HTR-8/SVneo (cell line): ENCODE results near the gene CELSR2.
"Not testable (repeated sequence)": the region's sequence is repeated elsewhere in the genome, so short reads cannot be mapped to it uniquely, and the experiment has no call there.

Experiments
- DNase-seq: peaks from one replicate; pipeline ENCODE4 v3.0.0; 2011; ENCODE audit warnings: low spot score, mixed read lengths; ENCODE audit not compliant: insufficient read length
- FAIRE-seq: peaks from 2 replicates; lab custom pipeline; 2011; peaks lifted over from hg19 to GRCh38; lab: Jason Lieb, UNC

The CELSR2 gene, protein sequence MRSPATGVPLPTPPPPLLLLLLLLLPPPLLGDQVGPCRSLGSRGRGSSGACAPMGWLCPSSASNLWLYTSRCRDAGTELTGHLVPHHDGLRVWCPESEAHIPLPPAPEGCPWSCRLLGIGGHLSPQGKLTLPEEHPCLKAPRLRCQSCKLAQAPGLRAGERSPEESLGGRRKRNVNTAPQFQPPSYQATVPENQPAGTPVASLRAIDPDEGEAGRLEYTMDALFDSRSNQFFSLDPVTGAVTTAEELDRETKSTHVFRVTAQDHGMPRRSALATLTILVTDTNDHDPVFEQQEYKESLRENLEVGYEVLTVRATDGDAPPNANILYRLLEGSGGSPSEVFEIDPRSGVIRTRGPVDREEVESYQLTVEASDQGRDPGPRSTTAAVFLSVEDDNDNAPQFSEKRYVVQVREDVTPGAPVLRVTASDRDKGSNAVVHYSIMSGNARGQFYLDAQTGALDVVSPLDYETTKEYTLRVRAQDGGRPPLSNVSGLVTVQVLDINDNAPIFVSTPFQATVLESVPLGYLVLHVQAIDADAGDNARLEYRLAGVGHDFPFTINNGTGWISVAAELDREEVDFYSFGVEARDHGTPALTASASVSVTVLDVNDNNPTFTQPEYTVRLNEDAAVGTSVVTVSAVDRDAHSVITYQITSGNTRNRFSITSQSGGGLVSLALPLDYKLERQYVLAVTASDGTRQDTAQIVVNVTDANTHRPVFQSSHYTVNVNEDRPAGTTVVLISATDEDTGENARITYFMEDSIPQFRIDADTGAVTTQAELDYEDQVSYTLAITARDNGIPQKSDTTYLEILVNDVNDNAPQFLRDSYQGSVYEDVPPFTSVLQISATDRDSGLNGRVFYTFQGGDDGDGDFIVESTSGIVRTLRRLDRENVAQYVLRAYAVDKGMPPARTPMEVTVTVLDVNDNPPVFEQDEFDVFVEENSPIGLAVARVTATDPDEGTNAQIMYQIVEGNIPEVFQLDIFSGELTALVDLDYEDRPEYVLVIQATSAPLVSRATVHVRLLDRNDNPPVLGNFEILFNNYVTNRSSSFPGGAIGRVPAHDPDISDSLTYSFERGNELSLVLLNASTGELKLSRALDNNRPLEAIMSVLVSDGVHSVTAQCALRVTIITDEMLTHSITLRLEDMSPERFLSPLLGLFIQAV (N-terminal part only)

DNA sequence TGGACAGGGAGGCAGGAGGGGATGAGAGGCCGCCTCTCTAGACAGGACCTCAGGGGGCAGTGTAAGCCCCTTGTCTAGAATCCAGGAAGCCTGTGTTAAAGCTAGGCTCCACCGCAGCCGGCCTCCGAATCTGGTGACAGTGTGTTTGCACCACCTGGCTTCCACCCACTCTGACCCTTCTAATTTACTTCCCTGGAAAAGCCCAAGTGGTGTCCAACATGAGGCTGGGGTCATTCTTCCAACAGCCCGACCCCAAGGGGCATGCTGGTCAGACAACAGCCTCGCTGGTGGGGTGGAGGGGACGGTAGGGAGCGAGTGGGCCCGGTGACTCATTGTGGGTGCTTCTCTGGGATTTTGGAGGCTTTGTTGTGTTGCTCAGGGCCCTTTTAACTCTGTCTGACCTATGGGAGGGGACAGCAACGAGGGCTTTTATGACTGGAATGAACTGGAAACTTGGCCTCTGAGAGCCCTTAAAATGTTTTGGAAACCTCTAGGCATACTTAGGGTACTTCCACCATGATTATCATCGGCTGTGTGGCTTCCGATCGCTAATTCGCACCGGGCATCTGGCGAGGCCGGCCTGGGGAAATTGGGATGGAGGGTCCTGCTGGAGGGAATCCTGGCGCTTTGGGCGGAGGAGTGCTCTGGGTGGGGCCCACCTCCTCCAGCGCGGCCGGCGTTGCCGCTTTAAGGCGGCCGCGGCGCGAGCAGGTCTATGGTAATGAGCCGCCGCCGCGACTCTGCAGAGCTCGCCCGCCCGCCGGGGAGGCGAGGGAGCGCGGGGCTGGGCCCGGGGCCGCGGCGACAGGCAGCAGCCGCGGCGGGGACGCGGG, at the start of gene CELSR2:
Gene CELSR2, plus strand, starts transcription at position 743 of the 833 bp plus-strand sequence. CDS start 541 bp downstream, outside the sequence.
- FAIRE-seq: no peak
- peak; percentile 51 for DNase-seq

DNA sequence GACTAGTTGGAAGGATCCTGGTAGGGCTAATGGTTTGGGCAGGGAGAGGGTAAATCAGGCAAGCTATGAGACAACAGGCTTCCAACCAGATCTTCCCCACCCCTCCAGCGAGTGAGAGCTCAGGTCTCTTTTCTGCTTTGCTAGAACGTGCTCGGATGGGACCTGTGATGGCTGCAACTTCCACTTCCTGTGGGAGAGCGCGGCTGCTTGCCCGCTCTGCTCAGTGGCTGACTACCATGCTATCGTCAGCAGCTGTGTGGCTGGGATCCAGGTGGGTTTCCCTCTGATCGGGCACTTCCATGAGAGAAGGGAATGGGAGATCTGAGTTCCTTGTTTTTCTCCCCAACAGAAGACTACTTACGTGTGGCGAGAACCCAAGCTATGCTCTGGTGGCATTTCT, 49.6 kb upstream of the CELSR2 start:
- FAIRE-seq (no peak), DNase-seq (no peak)

DNA sequence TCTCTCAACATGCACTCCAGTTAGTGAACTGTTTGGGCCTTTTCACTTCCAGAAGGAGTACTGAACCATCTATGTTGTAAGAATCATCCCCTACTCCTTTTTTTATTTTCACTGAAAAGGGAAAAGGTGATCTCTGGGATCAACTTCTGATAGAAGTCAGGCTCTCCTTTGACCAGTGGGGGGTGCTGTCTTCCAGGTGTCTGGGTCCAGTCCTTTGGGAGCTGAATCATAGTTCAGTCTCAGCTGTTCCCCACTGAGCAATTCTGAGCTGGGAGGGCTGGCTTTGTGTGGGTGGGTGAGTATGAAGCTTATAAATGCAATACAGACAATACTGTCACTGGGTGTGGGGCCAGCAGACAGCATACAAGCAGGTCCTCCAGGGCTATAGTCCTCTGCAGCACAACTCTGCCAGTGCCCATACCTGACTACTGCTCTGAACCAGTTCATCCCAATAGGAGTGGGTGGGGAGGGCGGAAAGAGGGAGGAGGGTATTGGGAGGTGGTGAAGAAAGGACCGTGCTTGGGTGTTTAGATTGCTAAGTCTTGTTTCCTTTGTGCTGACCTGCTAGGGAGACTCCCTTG, 48.1 kb upstream of the CELSR2 start:
- FAIRE-seq: no peak
- DNase-seq: peak; percentile 65

DNA sequence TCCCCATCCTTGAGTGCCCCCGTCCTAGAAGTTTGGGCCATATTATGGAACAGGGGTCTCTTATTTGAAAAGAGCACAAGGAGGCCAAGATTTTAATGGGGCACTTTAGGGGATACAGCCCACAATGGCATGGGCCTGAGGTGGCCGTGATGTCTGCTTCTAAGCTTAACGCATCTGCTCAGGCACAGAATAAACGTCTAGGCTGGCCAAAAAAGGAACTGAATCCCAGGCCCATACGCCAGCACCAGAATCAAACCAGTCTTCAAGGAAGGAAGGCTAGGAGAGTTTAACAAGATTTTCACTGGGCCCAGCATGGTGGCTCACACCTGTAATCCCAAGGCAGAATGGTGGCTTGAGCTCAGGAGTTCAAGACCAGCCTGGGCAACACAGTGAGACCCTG, 44.9 kb upstream of the CELSR2 start:
- DNase-seq (no peak), FAIRE-seq (no peak)

DNA sequence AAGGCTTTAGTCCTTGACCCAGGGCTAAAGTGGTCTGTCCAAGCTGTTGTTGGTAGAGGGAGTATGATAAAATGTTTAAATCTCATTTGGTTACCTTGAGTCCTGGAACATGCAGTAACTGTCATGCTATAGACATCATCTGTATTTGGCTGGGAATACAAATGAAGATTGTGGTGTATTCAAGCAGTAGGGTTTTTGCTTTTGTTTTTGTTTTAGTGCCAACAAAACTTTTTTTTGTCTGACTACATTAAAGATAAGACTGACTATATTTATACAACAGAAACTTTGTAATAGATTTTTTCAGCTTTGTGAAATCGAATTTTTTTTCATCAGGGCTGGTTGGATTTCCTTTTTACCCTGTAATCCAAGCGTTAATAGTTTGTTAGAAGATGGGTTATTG, 43.0 kb upstream of the CELSR2 start:
- DNase-seq: no peak
- no peak for FAIRE-seq

DNA sequence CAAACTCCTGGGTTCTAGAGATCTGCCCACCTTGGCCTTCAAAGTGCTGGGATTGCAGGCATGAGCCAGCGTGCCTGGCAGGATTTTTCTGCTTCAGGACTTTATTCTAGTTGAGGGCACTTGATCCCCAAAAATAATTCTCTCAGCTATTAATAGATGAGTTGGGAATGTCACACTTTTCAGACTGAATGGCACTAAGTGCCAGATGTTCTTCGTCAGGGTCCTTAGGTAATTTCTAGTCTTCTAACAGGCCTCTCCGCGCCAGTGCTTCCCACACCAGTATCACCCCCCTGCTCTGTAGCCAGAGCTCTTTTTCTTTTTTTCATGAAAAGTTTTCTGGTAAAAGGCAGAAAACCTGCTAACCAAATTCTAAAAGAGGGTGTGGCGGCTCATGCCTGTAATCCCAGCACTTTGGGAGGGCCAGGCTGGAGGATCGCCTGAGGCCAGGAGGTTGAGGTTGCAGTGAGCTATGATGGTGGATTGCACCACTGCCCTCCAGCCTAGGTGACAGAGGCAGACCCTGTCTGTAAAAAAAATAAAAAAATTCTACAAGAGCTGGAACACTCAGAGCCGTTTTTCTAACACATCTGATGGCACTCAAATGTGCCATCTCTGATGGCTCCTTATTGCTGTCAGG, 41.8 kb upstream of the CELSR2 start:
- FAIRE-seq (no peak), DNase-seq (no peak)

DNA sequence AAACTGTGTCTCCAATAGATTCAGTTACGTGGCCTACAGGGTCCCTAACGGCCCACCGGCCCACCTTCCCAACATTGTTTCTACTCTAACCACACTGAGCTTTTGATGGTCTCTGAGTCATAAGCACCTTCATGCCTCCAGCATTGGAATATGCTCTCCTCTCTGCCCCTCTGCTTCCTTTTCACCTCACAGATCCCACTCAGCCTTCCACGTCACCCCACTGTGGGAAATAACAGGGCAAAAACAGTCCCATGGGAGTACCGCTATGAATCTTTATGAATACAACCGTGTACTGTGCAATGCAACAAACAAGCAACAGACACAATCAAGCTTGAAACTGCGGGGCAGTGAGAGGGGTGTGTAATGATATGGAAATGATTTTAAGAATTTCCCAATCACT, 40.9 kb upstream of the CELSR2 start:
- DNase-seq: no peak
- no peak for FAIRE-seq

DNA sequence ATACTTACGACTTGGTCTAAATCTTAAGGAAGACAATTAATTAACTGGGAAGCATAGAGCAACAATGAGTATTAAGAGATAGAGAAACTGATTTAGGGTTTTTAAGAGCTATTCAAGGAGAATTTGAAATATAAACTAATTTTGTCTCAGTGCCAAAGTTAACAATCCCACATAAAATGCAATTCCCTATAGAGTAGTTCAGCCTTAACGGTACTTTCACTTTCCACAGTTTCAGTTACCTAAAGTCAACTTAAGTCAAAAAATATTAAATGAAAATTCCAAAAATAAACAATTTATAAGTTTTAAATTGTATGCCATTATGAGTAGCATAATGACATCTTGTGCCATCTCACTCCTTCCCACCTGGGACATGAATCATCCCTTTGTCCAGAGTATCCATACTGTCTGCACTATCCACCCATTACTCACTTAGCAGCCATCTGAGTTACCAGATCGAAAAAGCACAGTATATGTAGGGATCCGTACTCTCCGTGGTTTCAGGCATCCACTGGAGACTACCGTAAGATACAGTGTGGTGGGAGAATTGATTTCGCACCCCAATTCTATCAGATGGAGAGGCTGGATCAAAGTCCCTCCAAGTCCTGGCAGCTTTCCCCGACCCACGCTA, 40.4 kb upstream of the CELSR2 start:
- no peak for FAIRE-seq
- no peak for DNase-seq

DNA sequence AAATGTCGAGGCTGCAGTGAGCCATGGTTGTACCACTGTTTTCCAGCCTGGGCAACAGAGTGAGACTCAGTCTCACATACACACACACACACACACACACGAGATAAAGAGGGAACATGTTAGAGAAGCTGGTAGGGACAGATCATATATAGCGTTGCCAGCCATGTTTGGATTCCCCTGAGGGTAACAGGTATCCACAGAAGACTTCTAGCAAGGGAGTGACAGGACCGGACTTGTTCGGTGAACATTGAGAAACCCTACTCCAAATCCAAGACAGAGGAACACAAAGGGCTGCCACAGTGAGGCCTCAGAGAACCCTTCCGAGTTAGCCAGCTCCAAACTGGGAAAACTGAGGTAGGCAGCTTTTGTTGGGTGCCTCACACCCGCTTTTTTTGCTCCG, 39.3 kb upstream of the CELSR2 start:
- FAIRE-seq: no peak
- DNase-seq: no peak

DNA sequence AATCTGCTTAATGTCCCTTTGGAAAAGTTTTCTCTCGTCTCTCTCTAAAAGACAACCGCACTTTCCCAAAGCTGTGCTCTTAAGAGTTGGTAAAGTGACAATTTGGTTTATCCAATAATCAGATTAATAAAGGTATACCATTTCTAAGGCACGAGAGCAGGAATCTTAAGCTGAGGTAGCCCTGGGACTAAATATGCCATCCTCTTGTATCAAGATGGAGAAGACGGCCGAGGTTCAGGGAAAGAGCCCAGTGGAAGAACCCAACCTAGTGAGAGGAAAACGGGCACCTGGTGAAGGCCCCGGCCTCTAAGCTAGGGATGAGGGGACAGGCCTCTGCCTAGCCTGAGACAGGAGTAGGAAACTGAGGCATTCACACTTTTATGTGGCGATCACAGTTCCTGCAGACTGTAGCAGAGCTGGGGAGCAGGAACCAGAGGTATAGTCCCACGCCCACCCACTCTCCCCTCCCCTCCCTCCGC, 36.0 kb upstream of the CELSR2 start:
- DNase-seq (no peak), FAIRE-seq (no peak)

DNA sequence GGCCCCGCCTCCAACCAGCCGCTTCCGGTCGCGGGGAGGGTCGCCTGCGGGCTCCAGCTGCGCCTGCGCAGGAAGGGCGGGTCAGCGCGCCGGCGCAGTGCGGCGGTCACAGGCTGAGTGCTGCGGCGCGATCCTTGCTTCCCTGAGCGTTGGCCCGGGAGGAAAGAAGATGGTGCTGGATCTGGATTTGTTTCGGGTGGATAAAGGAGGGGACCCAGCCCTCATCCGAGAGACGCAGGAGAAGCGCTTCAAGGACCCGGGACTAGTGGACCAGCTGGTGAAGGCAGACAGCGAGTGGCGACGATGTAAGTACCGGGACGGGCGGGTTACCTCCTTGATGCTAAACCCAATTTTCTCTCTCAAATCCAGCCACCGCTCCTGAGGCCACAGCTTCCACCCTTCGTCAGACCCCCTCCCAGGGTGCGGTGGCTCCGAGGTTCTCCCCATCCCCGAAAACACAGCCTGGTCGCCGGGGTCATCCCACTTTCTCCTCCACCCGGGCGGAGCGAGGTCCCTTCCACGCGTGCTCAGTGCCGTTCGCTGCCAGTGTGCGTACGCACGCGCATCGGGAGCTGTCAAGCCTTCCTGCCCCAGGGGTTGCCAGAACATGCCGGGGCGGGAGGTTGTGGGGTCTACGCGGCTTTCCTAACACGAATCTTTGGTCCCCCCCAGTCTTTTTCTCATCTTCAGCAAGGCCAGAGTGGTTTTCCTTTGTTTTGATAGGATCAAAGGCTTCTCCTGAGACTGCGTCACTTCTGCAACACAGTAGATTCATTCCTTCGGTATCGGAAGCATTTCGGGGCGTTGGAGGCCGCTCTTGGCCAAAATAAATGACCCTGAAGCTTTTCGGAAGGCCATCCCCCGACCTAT, 35.3 kb upstream of the CELSR2 start, which contains the start of gene SARS1:
Gene SARS1, plus strand, starts transcription at position 95 of the 870 bp plus-strand sequence. Its CDS starts 75 bp downstream, at position 170.
- peak; percentile 87 for DNase-seq
- no peak for FAIRE-seq

DNA sequence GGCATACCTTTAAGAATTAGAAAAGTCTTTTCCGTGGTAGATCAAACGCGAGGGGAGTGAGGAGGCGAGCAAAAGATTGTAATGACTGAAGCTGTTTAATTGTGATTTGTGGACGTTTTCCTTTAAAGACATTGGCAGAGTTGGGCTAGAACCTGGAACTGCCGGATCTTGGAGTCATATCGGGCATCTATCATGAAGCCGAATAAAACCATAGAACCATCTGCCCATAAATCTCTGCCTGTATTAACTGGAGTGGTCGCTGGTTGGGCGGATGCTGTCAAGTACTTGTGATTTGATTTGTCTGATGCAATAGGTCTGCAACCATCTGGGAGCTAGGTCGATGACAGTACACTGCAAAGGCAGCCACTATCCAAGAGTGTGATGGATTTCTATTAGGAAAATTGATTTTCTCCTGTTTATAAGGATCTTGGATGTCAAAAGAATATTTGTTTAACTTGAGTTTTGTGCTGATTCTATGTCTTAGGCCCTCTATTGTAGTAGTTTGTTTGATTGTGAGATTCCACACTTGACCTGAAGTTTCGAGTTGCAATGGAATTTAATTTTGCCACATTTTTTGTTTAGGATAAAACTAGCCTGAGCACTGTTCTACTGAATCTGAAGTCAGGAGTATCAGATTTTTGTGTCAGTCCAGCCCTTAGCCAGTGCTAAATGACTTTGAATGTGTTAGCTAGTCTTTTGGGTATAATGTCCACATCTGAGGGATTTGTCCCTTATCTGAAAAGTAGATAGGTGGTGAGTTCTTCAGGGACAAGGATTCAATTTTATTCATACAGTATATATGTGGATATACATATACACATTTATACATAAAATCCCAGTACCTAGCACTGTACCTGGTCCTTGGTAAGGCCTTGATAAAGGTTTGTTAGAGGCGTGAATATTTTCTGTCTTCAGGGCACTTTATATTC, 34.4 kb upstream of the CELSR2 start:
- no peak for FAIRE-seq
- DNase-seq: peak; percentile 53

DNA sequence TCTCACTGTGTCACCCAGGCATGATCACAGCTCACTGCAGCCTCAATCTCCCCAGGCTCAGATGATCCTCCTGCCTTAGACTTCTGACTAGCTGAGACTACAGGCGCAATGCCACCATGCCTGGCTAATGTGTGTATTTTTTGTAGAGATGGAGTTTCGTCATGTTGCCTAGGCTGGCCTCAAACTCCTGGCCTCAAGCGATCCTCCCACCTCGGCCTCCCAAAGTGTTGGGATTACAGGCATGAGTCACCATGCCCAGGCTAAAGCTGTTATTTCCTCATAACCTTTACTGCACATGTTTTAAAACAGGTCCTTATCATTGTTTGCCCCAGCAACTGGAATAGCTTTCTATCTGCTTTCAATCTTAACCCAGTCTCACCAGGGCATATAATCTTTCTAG, 32.7 kb upstream of the CELSR2 start:
- DNase-seq (no peak), FAIRE-seq (no peak)

DNA sequence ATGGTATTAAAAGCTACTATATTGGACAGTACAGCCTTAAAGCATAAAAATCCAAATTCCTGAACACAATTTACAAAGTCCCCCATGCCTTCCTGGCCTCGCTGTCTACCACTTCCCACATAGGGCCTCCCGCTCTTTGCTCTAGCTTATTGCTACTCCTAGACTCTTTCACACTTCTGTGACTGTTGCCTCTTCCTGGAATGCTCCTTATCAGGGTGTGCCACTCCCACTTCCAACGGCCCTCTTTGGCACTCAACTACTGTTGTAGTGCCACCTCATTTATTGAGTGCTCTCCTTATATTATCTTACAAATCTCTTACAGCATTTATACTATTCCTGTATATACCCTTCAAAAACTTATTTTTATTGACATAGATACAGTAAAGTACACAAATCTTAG, 30.8 kb upstream of the CELSR2 start:
- FAIRE-seq (no peak), DNase-seq (no peak)

DNA sequence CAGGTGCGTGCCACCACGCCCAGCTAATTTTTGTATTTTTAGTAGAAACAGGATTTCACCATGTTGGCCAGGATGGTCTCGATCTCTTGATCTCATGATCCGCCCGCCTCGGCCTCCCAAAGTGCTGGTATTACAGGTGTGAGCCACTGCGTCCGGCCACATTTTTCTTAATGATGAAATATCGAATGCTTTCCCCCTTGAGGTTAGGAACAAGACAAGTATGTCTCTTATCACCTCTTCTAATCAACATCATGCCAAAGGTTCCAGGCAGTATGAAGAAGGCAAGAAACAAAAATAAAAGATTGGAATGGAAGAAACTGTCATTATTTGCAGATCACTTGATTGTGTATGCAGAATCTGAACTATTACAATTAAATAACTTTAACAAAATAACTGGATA, 28.1 kb upstream of the CELSR2 start:
- FAIRE-seq, DNase-seq: not testable (repeated sequence)

DNA sequence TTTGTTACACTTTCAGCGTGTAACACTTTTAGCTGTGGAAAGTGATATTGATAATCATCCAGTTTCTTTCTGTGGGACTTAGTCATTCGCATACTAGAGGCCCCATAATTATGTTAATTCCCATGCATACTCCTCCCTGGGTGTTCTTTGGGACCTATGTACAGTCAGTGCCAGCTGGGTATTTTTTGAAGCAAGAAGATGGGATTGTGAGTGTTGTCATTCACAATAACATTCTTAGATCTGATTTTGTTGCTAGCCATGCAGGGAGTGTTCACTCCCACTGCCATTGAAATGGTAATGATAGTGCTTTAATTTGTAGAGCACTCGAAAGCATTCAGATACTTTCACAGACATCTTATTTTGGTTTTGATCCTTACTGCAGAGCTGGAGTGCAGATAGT, 24.0 kb upstream of the CELSR2 start:
- DNase-seq (no peak), FAIRE-seq (no peak)
